Right lobe of liver (tissue), 6 donors: ENCODE results near the gene TSNAXIP1. TPM values are rescaled to one million over a fixed set of nuclear protein-coding genes. Genes with fewer than 3 reads are reported as not detected.

ENCODE experiments used
- ATAC-seq, 4 donors: fragments of 200-7000 bp; cut with Tn5 transposase; one replicate each; pipeline ENCODE4 v1.9.1; 2020; ENCODE audit warnings: mild to moderate bottlenecking in 4 of 4, moderate library complexity in 4 of 4
- DNase-seq, 3 donors: peaks; one replicate each; pipeline ENCODE4 v3.0.0-alpha.2; 2020
- H3K27ac ChIP-seq, 3 donors: fragments of 200-600 bp; one replicate each; pipeline ENCODE4 v1.8.0; 2022
- H3K27me3 ChIP-seq, 2 donors: fragments of 200-600 bp; one replicate each; pipeline ENCODE4 v1.8.0; 2022
- H3K36me3 ChIP-seq, 4 donors: fragments of 200-600 bp; sonication (generic) in 1 of 4; one replicate each; pipeline versions ENCODE4 v1.5.1 to v1.8.0; 2017 to 2022; ENCODE audit warnings: control low read depth in 1 of 4
- H3K4me1 ChIP-seq, 4 donors: fragments of 200-600 bp; sonication (generic) in 1 of 4; one replicate each; pipeline versions ENCODE4 v1.5.1 to v1.8.0; 2017 to 2022; ENCODE audit warnings: control low read depth in 1 of 4
- H3K4me3 ChIP-seq, 3 donors: fragments of 200-600 bp; one replicate each; pipeline ENCODE4 v1.8.0; 2022
- H3K9me3 ChIP-seq, 4 donors: fragments of 200-600 bp; sonication (generic) in 1 of 4; one replicate each; pipeline versions ENCODE4 v1.5.1 to v1.8.0; 2017 to 2022; ENCODE audit warnings: control low read depth in 1 of 4
- POLR2A ChIP-seq: fragments of 450-650 bp; IDR thresholded peaks from one replicate; pipeline ENCODE4 v1.6.1; 2017; ENCODE audit warnings: antibody characterized with exemption, mild to moderate bottlenecking
- WGBS: methylation state at CpG from one replicate; pipeline ENCODE4 v1.1.6; 2018; ENCODE audit warnings: low coverage, low lambda C conversion rate; ENCODE audit not compliant: insufficient coverage; ENCODE audit errors: missing lambda C conversion rate; 5-methylcytosine and 5-hydroxymethylcytosine counted together
- intact Hi-C, 2 donors: fragments of 100-400 bp; cut with DNase I; formaldehyde crosslinking; loops; one replicate each; pipeline versions ENCODE4 v1.11.2 to v1.14.1; 2022
- total RNA-seq, 6 experiments: library from RNA; depleted of rRNA in 2 of 6; stranded (reverse); fragments of >200 nt in 2 of 6; fragmentation: NEBNext Ultra II Directional in 3 of 6; extraction: Animal tissue kit (Norgen Biotek cat#: 25700) in 3 of 6; gene quantifications; one replicate each; pipeline versions ENCODE4 v1.1.0 to v1.2.4, GENCODE V29; 2016 to 2023
- TF ChIP-seq, protein P1 (sequence below), 4 donors: fragments of 200-600 bp in 3 of 4; fragments of 450-650 bp in 1 of 4; IDR thresholded peaks; one replicate each; pipeline versions ENCODE4 v1.5.1 to v1.8.0; 2016 to 2022; ENCODE audit warnings: antibody characterized with exemption in 4 of 4, mild to moderate bottlenecking in 2 of 4
- donor health status: DM: no; HTN: yes; CAD: no.
- donor health status: DM: no; HTN: no; CAD: no.
- donor health status: DM: no; HTN: no; CAD: no.
- donor health status: DM: no; HTN: yes; CAD: no.
- donor health status: DM: no; HTN: yes; CAD: no.

TSNAXIP1 gene
- total RNA-seq, 6 experiments from 2014 or later, result 0.42 to 1.2 (median 0.99) TPM

DNA sequence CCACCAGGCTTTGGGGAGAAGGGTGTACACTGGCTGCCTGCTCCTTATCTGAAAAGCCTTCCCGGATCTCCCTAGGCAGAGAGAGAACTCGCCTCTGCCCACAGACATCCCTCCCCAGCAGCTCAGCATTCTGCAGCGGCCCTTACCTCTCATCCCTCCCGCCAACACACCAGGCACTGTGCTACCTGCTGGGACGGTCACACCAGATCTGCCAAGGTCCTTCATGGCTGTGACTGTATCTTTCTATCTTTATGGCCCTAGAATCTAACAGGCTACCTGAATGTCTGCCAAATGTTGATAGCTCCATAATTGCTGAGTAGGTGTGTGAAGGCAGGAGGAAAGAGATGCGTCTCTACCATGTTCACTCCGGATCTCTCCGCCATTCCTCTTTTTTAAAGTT lies 7.9 kb downstream of the TSNAXIP1 start:
- no peaks in the 10 kb centered on the region for H3K9me3 ChIP-seq
- H3K36me3 ChIP-seq, result no peaks in the 10 kb centered on the region
- H3K4me1 ChIP-seq, result peaks cover 0 to 3% (median 0%) of the 10 kb centered on the region in 4 donors
- H3K4me3 ChIP-seq, result no peak overlapping the region
- TF ChIP-seq POLR2A, result no peak
- 100% methylated on average over 3 of the region's 8 CpGs for WGBS
- ATAC-seq (no peak), DNase-seq (no peak)
- no peaks in the 10 kb centered on the region for H3K27me3 ChIP-seq
- no peak overlapping the region for H3K27ac ChIP-seq
- intact Hi-C loops, result loop anchor here in 1 of 2 donors (10.0 kb wide), 1 partner anchor 130 kb away; no protein-coding TSS in a partner anchor

DNA sequence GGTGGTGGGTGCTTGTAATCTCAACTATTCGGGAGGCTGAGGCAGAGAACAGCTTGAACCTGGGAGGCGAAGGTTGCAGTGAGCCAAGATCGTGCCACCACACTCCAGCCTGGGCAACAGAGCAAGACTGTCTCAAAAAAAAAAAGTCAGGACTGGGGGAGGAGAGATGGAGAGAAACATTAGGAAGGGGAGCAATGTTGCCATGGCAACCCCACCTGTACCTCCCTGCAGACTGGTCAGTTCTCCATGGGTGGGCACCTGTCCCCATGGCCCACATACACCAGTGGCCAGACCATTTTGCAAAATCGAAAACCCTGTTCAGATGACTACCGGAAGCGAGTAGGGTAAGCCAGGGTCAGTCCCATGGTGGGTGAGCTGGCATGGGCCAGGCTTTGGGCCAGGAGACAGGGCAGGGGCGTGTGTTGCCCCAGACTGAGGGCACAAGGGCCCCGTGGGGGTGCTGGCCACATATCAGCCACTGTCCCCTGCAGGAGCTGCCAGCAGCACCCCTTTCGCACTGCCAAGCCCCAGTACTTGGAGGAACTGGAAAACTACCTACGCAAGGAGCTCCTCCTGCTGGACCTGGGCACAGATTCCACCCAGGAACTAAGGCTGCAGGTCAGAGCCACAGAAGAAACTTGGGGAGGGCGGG lies 14.0 kb downstream of the TSNAXIP1 start:
- 93% methylated on average over 3 of the region's 11 CpGs for WGBS
- Histone ChIP-seq H3K27ac (no peak overlapping the region), H3K4me3 (no peak overlapping the region), H3K27me3 (no peaks in the 10 kb centered on the region), H3K36me3 (no peaks in the 10 kb centered on the region), H3K4me1 (peaks cover 0 to 3% (median 0%) of the 10 kb centered on the region in 4 donors), H3K9me3 (no peaks in the 10 kb centered on the region)
- DNase-seq (no peak), ATAC-seq (no peak)
- intact Hi-C loops, result loop anchor here in 1 of 2 donors (10.0 kb wide), 1 partner anchor 104 kb away; no protein-coding TSS in a partner anchor
- TF ChIP-seq, protein P1, sequence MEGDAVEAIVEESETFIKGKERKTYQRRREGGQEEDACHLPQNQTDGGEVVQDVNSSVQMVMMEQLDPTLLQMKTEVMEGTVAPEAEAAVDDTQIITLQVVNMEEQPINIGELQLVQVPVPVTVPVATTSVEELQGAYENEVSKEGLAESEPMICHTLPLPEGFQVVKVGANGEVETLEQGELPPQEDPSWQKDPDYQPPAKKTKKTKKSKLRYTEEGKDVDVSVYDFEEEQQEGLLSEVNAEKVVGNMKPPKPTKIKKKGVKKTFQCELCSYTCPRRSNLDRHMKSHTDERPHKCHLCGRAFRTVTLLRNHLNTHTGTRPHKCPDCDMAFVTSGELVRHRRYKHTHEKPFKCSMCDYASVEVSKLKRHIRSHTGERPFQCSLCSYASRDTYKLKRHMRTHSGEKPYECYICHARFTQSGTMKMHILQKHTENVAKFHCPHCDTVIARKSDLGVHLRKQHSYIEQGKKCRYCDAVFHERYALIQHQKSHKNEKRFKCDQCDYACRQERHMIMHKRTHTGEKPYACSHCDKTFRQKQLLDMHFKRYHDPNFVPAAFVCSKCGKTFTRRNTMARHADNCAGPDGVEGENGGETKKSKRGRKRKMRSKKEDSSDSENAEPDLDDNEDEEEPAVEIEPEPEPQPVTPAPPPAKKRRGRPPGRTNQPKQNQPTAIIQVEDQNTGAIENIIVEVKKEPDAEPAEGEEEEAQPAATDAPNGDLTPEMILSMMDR (IDR thresholded peaks at IDR 0.05), result no peak
- no peak for TF ChIP-seq POLR2A

DNA sequence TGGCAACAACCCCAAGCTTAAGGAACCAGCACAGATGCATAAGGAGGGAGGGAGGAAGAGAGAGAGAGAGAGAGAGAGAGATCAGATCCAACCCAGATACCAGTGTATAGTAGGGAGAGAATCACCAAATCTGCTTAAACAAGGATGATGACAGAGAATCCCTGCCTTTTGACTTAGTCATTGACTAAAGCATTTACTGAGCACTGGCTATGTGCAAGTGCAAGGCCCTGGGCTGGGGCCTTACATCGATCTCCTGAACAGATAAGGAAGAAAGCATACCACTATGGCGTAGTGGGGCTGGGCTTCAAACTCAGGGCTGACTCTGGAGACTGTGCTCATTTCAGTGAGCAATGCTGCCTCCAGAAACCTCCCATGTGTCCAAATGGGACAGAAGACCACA lies 15.8 kb downstream of the TSNAXIP1 start:
- WGBS, result no CpG with 5 or more reads among the region's 2 CpGs
- intact Hi-C loops, result loop anchor here in 1 of 2 donors (10.0 kb wide), 1 partner anchor 102 kb away; no protein-coding TSS in a partner anchor

DNA sequence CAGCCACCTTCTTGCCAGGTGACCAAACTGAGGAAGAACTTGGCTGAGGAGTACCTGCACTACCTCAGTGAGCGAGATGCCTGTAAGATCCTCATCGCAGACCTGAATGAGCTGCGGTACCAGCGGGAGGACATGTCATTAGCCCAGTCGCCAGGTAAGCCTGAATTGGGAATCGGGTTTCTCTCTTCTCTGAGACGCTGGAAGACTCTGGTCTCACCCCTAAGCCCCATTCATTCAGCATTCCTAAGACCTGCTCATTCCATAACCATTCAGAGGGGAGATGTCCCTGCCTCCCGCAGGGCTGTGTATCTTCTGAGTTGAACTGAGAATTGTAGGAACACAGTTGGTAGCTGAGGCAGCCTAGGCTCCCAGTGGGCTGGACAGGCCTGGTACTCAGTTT lies 18.4 kb downstream of the TSNAXIP1 start:
- TF ChIP-seq, protein P1 (IDR thresholded peaks at IDR 0.05), result no peak
- TF ChIP-seq POLR2A, result no peak
- DNase-seq (no peak), ATAC-seq (no peak)
- WGBS, result no CpG with 5 or more reads among the region's 8 CpGs
- no peaks in the 10 kb centered on the region for H3K27me3 ChIP-seq
- H3K27ac ChIP-seq, result no peak overlapping the region
- no peaks in the 10 kb centered on the region for H3K9me3 ChIP-seq
- H3K4me1 ChIP-seq, result no peaks in the 10 kb centered on the region
- no peak overlapping the region for H3K4me3 ChIP-seq
- peaks cover 0 to 9% (median 3%) of the 10 kb centered on the region in 4 donors for H3K36me3 ChIP-seq
- intact Hi-C loops, result loop anchor here in 1 of 2 donors (10.0 kb wide), 1 partner anchor 100 kb away; no protein-coding TSS in a partner anchor

More for the DNA sequence above, 15.8 kb downstream of the TSNAXIP1 start:
- Histone ChIP-seq H3K4me1 (no peaks in the 10 kb centered on the region), H3K36me3 (no peaks in the 10 kb centered on the region), H3K9me3 (no peaks in the 10 kb centered on the region), H3K27ac (no peak overlapping the region), H3K4me3 (no peak overlapping the region), H3K27me3 (no peaks in the 10 kb centered on the region)
- ATAC-seq, result no peak
- no peak for DNase-seq
- TF ChIP-seq POLR2A, result no peak
- TF ChIP-seq, protein P1 (IDR thresholded peaks at IDR 0.05), result no peak

DNA sequence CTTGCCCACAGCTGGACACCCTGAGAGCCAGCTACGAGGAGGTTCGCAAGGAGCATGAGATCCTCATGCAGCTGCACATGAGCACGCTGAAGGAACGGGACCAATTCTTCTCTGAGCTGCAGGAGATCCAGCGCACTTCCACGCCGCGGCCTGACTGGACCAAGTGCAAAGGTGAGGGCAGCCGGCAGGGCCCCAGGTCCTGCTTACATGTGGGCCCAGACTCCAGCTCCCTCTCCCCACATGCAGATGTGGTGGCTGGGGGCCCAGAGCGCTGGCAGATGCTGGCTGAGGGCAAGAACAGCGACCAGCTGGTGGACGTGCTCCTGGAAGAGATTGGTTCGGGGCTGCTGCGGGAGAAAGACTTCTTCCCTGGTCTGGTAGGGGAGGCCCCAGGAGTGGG lies 19.2 kb downstream of the TSNAXIP1 start:
- ATAC-seq, result no peak
- DNase-seq, result no peak
- intact Hi-C loops, result loop anchor here in 1 of 2 donors (10.0 kb wide), 1 partner anchor 99 kb away; no protein-coding TSS in a partner anchor
- no peaks in the 10 kb centered on the region for H3K4me1 ChIP-seq
- no peak overlapping the region for H3K27ac ChIP-seq
- H3K36me3 ChIP-seq, result peaks cover 0 to 15% (median 5%) of the 10 kb centered on the region in 4 donors
- no peaks in the 10 kb centered on the region for H3K9me3 ChIP-seq
- TF ChIP-seq POLR2A, result no peak
- TF ChIP-seq, protein P1 (IDR thresholded peaks at IDR 0.05), result no peak
- 96% methylated on average over 4 of the region's 14 CpGs for WGBS
- H3K4me3 ChIP-seq, result no peak overlapping the region
- no peaks in the 10 kb centered on the region for H3K27me3 ChIP-seq
